Superior temporal gyrus (tissue), 1 donor: Measurements from ENCODE around the gene GPX1.
"Not testable (repeated sequence)": the region's sequence is repeated elsewhere in the genome, so short reads cannot be mapped to it uniquely, and the experiment has no call there.

Experiments
- DNase-seq: peaks from one replicate; pipeline ENCODE4 v3.0.0-alpha.2; 2016; ENCODE audit errors: extremely low spot score

The GPX1 gene

GRCh38 chr3:49357443-49358216, 523 bp downstream of the GPX1 start:
- DNase-seq = not testable (repeated sequence)

- DNase-seq = not testable (repeated sequence)
Observed at GRCh38 chr3:49357095-49357442, 1.1 kb downstream of the GPX1 start.

GRCh38 chr3:49352890-49353421, 5.2 kb downstream of the GPX1 start:
- DNase-seq = no peak

GRCh38 chr3:49352281-49352680, 5.9 kb downstream of the GPX1 start:
- no peak for DNase-seq

- DNase-seq = no peak
Observed at GRCh38 chr3:49351521-49352011, 6.6 kb downstream of the GPX1 start.

DNA sequence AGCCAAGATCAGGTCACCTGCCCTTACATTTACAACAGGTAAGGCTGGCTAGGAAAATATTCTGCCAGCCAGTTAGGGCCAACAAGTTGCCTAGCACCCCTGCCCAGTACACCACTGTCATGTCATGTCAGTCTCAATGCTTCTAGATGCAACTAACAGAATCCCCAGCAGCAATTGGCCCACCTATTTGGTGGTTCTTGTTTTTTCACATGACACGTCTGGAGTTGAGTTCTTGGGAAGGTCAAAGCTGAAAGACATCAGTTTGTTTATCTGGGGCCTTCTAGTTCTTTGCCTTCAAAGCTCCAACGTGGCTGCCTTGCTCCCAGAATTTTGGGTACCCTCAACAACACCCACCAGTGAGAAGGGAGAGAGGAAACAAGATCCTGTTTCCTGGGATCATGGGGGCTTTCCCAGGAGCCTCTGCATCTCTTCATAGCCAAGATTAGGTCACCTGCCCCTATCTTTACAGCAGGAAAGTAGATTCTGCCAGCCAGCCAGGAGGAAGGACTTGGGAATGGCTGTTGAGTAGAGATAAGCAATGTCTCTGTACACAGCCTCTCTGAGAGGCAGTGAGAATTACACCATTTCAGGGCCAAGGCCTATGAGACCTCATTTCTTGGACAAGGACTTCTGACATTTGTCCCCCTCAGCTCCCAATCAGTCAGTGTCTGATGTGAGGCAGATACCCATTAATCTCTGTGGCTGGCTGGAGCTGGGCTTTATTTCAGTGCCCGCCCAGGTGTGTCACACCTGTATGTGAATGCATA, 8.6 kb downstream of the GPX1 start:
- no peak for DNase-seq

GRCh38 chr3:49348361-49348760, 9.8 kb downstream of the GPX1 start:
- not testable (repeated sequence) for DNase-seq

- DNase-seq = no peak
Observed at GRCh38 chr3:49346797-49347251, 11.3 kb downstream of the GPX1 start.

- DNase-seq = no peak
Observed at GRCh38 chr3:49343163-49343562, 15.0 kb downstream of the GPX1 start.

DNA sequence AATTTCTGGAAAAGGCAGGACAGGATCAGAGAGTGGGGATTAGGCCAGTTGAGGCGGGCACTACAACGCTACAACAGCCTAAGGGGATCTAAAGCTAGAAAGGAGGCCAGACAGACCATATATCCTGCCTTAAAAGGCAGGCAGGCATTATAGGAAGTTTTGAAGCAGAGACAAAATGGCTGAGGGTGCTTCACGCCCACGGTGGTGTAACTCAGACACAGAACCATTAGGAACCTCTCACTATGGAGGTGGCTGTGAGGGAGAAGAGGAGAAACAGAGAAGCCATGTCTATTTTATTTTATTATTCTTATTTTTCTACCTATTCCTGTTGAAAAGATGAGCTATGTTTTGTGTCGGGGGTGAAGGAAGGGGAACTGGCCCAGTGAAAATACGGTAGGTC, 16.2 kb downstream of the GPX1 start:
- no peak for DNase-seq

GRCh38 chr3:49339941-49340800, 18.0 kb downstream of the GPX1 start, which contains the start of gene USP4:
Gene USP4 (minus strand): TSS chr3:49340053. CDS start chr3:49340024, 29 bp downstream.
- DNase-seq = peak; percentile 75

DNA sequence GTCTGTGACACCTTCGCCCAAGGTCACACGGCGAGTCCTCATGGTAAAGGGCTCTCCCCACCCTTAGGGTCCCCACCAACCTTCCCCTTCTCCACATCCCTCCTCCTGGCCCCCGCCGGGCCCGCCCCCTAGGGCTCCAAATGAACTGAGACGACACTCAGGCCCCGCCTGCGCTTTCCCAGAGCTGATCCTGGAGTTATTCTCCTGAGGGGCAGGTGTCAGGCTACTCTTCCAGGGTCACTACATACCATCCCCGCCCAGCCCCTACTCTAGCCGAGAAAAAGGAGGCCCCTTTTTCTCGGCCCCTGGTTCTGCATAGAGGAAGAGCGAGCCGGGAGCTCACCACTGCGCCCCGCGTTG, 18.6 kb downstream of the GPX1 start:
- no peak for DNase-seq

DNA sequence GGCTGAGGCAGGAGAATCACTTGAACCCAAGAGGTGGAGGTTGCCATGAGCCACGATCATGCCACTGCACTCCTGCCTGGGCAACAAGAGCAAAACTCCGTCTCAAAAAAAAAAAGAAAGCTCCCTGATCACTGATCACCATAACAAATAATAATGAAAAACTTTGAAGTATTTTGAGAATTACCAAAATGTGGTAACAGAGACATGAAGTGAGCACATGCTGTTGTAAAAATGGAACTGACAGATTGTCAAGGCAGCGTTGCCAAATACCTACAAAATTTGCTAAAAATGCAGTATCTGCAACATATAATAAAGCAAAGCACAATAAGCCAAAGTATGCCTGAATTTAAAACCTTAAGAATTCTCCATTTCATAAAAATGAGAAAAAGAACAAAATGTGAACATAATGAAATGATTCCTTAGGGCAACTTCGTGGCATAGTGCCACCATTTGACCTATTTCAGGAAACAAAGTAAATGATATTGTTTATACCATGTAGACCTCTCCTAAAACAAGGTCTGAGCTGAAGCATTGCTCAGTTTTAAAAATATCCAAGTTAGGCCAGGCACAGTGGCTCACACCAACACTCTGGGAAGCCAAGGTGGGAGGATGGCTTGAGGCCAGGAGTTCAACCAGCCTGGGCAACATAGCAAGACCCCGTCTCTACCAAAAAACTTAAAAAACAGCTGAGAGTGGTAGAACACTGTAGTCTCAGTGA, 24.1 kb downstream of the GPX1 start:
- DNase-seq = no peak

DNA sequence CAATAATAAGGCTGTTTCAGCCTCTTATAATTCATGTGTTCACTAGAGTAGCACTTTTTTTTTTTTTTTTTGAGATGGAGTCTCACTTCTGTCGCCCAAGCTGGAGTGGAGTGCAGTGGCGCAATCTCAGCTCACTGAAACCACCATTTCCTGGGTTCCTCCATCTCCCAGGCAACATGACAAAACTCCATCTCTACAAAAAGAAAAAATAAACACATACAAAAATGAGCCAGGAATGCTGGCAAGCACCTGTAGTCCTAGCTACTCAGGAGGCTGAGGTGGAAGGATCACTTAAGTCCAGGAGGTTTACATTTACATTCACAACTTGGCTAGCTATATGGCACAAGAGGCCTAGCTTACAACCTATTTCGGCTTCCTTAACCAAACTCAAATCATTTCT, 25.1 kb downstream of the GPX1 start:
- no peak for DNase-seq

DNA sequence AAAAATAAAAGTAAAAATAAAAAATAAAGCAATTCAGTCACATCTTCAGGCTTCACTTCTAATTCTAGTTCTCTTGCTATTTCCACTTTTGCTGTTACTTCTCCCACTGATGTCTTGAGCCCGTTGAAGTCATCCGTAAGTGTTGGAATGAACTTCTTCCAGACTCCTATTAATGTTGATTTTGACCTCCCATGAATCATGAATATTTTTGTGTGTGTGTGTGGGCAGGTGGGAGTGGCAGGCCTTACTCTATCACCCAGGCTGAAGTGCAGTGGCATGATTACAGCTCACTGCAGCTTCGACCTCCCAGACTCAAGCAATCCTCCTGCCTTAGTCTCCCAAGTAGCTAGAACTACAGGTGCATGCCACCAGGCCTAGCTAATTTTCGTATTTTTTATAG, 29.0 kb downstream of the GPX1 start:
- DNase-seq = no peak

DNA sequence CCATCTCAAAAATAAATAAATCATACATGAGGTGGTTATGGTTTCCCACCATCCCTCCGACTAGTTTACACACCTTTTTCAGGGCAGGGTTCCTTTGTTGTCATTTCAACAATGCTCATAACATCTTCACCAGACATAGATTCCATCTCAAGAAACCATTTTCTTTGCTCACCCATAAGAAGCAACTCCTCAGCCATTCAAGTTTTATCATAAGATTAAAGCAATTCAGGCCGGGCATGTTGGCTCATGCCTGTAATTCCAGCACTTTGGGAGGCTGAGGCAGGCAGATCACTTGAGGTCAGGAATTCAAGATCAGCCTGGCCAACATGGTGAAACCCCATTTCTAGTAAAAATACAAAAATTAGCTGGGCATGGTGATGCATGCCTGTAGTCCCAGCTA, 29.8 kb downstream of the GPX1 start:
- not testable (repeated sequence) for DNase-seq

GRCh38 chr3:49327485-49327884, 30.7 kb downstream of the GPX1 start:
- DNase-seq = no peak

GRCh38 chr3:49324768-49325167, 33.4 kb downstream of the GPX1 start:
- no peak for DNase-seq

- no peak for DNase-seq
Observed at GRCh38 chr3:49316696-49317457, 41.3 kb downstream of the GPX1 start.
